Duodenal mucosa (tissue), 2 donors: ENCODE results near the gene ADAMTS2.

Source experiments
- H3K27ac ChIP-seq: one replicate; pipeline ENCODE4 v1.7.0; 2013; ENCODE audit warnings: low read depth, low read length
- H3K27me3 ChIP-seq, 2 donors: one replicate each; pipeline ENCODE4 v1.7.0; 2013; ENCODE audit warnings: low read length in 2 of 2, control low read depth in 1 of 2; ENCODE audit not compliant: insufficient read depth in 2 of 2, control insufficient read depth in 1 of 2
- H3K36me3 ChIP-seq, 2 donors: one replicate each; pipeline ENCODE4 v1.7.0; 2013; ENCODE audit warnings: low read length in 2 of 2, control low read depth in 1 of 2; ENCODE audit not compliant: insufficient read depth in 2 of 2, control insufficient read depth in 1 of 2
- H3K4me1 ChIP-seq, 2 donors: one replicate each; pipeline ENCODE4 v1.7.0; 2013; ENCODE audit warnings: low read length in 2 of 2, control low read depth in 1 of 2; ENCODE audit not compliant: insufficient read depth in 2 of 2, control insufficient read depth in 1 of 2
- H3K4me3 ChIP-seq, 2 donors: one replicate each; pipeline ENCODE4 v1.7.0; 2013; ENCODE audit warnings: low read length in 2 of 2, low read depth in 1 of 2
- H3K9ac ChIP-seq, 2 donors: one replicate each; pipeline ENCODE4 v1.7.0; 2013; ENCODE audit warnings: low read length in 2 of 2, low read depth in 1 of 2
- H3K9me3 ChIP-seq, 2 donors: one replicate each; pipeline ENCODE4 v1.7.0; 2013; ENCODE audit warnings: low read length in 2 of 2, control low read depth in 1 of 2; ENCODE audit not compliant: control insufficient read depth in 1 of 2

The ADAMTS2 gene

DNA sequence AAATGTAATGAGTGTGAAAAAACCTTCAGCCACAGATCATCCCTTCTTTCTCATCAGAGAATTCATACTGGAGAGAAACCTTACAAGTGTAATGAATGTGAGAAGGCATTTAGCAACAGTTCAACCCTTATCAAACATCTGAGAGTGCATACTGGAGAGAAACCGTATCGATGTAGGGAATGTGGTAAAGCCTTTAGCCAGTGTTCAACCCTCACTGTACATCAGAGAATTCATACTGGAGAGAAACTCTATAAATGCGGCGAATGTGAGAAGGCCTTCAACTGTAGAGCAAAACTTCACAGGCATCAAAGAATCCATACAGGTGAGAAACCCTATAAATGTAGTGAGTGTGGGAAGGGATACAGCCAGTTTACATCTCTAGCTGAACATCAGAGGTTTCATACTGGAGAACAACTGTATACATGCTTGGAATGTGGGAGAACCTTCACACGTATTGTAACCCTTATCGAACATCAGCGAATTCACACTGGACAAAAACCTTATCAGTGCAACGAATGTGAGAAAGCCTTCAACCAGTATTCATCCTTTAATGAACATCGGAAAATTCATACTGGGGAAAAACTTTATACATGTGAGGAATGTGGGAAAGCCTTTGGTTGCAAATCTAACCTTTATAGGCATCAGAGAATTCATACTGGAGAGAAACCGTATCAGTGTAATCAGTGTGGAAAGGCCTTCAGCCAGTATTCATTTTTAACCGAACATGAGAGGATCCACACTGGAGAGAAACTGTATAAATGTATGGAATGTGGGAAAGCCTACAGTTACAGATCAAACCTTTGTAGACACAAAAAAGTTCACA lies 265.9 kb downstream of the ADAMTS2 start:
- H3K4me1 ChIP-seq: no peaks in the 10 kb centered on the region
- no peak overlapping the region for H3K9ac ChIP-seq
- H3K9me3 ChIP-seq: peaks cover 78 to 83% of the 10 kb centered on the region in 2 donors
- no peaks in the 10 kb centered on the region for H3K27me3 ChIP-seq
- no peak overlapping the region for H3K4me3 ChIP-seq
- no peak overlapping the region for H3K27ac ChIP-seq
- H3K36me3 ChIP-seq: peaks cover 33 to 40% of the 10 kb centered on the region in 2 donors

DNA sequence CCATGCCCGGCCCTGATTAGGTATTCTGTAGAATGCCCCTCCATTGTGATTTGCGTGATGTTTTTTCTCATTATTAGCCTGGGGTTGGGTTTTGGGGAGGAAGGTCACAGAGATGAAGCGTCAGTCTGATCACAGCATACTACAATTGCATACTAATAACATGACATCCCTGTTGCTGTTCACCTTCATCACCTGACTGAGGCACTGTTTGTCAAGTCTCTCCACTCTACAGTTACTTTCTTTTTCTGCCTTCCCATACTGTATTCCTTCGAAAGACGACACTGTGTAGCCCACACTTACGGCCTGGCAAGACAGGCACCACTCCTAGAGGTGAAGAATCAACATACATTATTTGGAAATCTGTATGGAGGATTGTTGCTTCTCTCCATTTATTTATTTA lies 279.6 kb downstream of the ADAMTS2 start:
- no peaks in the 10 kb centered on the region for H3K27me3 ChIP-seq
- H3K9ac ChIP-seq: no peak overlapping the region
- H3K9me3 ChIP-seq: peaks cover 36 to 44% of the 10 kb centered on the region in 2 donors
- no peak overlapping the region for H3K27ac ChIP-seq
- peaks cover 0 to 8% of the 10 kb centered on the region in 2 donors for H3K4me1 ChIP-seq
- no peak overlapping the region for H3K4me3 ChIP-seq
- peaks cover 14 to 17% of the 10 kb centered on the region in 2 donors for H3K36me3 ChIP-seq

DNA sequence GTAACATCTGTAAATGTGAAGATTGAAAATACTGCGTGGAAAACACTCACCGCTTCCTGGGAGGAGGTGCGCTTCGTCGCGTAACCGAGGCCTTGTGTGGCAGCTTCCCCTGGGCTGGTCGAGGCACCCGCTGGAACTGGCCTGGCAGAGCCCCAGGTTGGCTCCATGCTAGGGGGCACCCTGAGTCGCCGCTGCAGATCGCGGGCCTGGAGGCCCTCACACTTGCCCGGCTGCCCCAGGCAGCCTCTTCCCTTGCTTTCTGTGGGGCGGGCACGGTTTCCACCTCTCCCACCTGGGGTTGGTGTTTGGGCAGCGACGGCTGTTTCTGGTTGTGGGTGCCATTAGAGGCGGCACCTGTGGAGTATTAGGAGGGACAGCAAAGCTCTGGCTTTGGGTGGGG lies 284.2 kb downstream of the ADAMTS2 start:
- Histone ChIP-seq H3K9me3 (peaks cover 9 to 11% of the 10 kb centered on the region in 2 donors), H3K27me3 (no peaks in the 10 kb centered on the region)

More for the DNA sequence above, 284.2 kb downstream of the ADAMTS2 start:
- Histone ChIP-seq H3K27ac (no peak overlapping the region), H3K4me3 (peak overlapping the region; percentile 82 to 87), H3K9ac (peak overlapping the region in 1 of 2 donors; percentile 43), H3K4me1 (peaks cover 0 to 9% of the 10 kb centered on the region in 2 donors), H3K36me3 (peaks cover 3 to 7% of the 10 kb centered on the region in 2 donors)
